Lung microvascular endothelial cell (primary cell): Measurements from ENCODE around the gene BMP8A. TPM values are rescaled to one million over a fixed set of nuclear protein-coding genes. Genes with fewer than 3 reads are reported as not detected.
A peak's percentile ranks its signal among the peaks of the same experiment; 100 is the strongest.

Experiments
- DNase-seq, 2 donors: peaks; one replicate each; pipeline versions ENCODE4 v3.0.0 to v3.0.0-alpha.2; 2010; ENCODE audit warnings: low read depth in 2 of 2
- total RNA-seq: library from RNA; depleted of rRNA; stranded (reverse); fragments of >200 nt; gene quantifications from 2 replicates; pipeline ENCODE4 v1.2.1, GENCODE V29; 2014

BMP8A gene
- total RNA-seq, 1 donor from 2014 or later: 0.40 TPM

DNA sequence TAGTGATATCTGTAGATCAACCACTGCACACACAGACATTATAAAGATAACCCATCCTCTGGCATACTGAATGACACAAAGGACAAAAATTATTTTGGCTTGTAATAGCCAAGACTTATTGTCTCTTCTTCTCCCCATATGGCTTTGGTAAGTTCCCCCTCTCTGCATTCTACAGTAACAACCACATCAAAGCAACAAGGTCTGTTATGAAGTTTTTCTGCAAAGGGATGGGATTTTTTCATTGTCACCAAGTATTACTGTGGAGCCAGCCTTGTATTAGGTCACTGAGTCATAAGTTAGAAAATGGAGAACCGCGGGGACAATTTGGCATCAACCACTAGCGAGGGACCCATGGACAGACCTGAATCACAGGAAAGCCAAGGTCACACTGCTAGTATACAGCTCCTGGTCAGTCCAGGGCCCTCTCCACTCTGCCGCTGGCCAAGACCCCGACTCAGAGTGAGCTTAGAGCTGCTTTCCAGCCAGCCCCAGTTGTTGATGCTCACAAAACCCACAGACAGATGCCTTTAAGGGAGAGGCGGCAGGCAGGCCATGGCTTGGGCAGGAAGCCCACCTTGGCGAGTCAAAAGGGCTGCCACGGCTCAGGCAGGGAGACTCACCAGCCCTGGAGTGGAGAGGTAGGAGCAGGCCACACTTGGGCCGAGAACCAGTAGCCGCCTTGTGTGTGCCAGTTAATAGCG, 79.2 kb downstream of the BMP8A start:
- no peak for DNase-seq

DNA sequence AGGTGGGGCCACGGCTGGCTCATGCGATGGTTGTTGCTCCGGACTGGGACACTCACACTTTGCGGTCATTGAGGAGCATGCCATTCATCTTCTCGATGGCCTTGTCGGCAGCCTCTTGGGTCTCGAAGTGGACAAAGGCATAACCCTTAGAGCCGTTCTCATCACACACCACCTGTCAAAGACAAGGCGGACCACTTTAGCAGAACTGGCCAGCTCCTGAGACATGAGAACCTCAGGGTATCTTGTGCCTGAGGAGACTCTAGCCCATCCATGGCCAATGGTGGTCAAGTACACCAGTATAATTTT, 79.7 kb downstream of the BMP8A start:
- DNase-seq: no peak

DNA sequence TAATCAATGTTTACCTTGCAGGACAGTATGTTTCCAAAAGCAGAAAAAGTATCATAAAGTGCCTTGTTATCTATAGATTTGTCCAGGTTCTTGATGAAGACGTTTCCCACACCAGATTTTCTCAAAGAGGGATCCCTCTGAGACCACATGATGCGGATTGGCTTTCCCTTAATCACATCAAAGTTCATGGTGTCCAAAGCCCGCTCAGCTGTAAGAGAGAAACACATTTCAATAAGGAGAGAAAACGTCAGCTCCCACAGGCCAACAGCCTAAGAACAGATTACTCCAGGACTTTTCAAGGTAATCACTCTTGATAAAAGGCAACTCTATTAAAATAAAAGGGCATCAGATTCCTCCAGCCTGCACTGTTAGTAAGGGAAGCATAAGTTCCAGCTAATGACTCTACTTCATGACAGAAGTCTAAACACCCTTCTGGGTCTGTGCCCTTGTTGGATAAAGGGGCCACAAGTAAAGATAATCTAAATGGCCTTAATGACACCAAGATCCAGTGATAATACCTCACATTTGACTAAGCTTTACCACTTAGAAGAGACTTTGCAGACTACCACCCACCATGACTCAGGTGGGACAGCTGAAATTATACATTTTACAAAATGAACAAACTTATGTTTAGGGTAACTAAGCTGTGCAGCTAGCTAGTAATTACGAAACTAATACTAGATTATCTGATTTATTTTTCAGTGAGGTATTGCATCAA, 81.1 kb downstream of the BMP8A start:
- DNase-seq: no peak

DNA sequence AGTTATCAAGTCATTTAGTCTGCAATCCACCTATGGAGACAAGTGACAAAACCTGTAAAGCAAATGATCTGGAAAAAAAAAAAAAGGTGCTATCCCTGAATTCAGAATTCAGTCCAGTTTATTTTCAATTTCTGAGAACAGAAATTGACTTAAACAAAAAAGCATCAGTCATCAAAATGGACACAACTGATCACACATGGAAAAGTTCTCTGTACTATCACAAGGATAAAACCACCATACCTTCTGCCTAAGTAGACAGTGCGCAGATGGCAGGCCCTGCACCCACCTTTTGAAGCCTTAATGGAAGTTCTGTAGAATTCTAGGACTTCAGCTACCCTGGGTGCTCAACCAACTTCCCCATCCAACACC, 81.6 kb downstream of the BMP8A start:
- no peak for DNase-seq

DNA sequence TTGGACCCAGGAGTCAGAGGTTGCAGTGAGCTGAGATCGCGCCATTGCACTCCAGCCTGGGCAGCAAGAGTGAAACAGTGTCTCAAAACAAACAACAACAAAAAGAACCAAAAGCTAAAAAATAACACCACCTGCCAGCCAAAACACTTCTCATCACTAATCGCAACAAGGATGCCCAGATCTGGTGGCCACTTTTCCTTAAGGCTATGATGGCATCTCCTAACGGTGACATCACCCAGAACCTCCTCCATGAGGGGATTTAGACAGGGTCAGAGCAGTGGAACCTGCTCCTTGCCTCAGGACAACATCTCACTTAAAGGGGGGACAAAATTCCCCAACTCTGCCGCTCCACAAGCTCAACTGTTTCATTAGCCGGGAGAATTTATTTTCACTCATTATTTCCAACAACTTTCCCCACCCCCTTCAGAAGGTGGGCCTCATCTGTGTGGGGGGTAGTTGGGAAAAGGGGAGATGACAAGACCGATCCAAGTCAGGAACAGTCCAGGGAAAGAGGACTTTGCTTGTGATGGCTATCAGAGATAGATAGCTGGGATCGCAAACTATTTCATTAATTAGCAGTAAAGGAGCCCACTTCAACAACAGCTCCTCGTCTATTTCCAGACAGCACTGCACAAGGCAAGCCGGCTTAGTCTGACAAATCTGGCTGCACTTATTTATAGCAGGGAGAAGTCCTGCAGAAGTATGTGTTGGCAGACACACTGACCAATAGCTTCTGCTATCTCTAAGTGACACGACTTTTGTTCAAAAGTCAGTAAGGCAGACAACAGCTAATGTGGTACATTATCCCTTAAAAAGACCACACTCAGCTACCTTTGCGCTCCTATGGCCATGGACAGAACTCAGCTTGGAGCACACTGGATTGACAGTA, 82.5 kb downstream of the BMP8A start:
- peak; percentile 17 to 47 for DNase-seq

DNA sequence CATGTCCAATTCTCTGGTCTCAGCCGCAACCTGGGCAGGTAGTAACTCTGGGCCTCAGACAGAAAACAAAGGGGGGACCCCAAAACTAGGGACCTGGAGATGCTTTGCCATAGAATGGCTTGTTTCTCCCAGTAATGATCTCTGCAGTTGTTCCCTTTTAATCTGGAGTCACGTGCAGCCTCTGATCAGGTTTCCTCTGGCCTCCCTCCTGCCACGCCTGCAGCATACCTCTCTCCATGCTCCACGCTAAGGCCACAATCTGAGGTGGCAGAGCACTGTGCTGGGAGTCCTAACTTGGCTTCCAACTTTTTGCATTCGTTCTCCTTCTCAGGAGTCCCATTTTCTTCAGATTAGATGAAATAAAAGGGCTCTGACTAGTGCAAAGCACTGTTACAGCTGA, 83.2 kb downstream of the BMP8A start:
- peak; percentile 8 to 27 for DNase-seq

Other genes with a start within 250 kb of the BMP8A start
- gene PABPC4, start 85.2 kb downstream of the BMP8A start, total RNA-seq: 122 and 124 TPM in 2 replicates
- gene HEYL, start 148.0 kb downstream of the BMP8A start, total RNA-seq: under 0.01 TPM in 1 of 2 replicates, not detected in the other
- not detected in 2 replicates for gene NT5C1A, start 180.5 kb downstream of the BMP8A start, total RNA-seq
- not detected in 2 replicates for gene HPCAL4, start 199.8 kb downstream of the BMP8A start, total RNA-seq
- 28.1 and 38.7 TPM in 2 replicates for gene PPIE, start 247.2 kb downstream of the BMP8A start, total RNA-seq